A549 treated with AZD9567 at 1 μM for 4 hours (cell line): Measurements from ENCODE around the gene PAK4. TPM values are rescaled to one million over a fixed set of nuclear protein-coding genes. Genes with fewer than 3 reads are reported as not detected.

Experiments used
- total RNA-seq: library from RNA; stranded (reverse); fragments of 200-300 nt; extraction: Qiagen RNA extraction; gene quantifications from 5 replicates; pipeline ENCODE4 v1.2.3, GENCODE V29; 2022; ENCODE audit not compliant: insufficient read depth

PAK4 gene
- total RNA-seq: 88.0 to 108 TPM (median 104 TPM) in 5 replicates

GRCh38 chr19:39125554-39126311 lies at the start of gene PAK4:
Gene PAK4 (plus strand): TSS chr19:39125786. CDS start chr19:39169554, 43,768 bp downstream.

DNA sequence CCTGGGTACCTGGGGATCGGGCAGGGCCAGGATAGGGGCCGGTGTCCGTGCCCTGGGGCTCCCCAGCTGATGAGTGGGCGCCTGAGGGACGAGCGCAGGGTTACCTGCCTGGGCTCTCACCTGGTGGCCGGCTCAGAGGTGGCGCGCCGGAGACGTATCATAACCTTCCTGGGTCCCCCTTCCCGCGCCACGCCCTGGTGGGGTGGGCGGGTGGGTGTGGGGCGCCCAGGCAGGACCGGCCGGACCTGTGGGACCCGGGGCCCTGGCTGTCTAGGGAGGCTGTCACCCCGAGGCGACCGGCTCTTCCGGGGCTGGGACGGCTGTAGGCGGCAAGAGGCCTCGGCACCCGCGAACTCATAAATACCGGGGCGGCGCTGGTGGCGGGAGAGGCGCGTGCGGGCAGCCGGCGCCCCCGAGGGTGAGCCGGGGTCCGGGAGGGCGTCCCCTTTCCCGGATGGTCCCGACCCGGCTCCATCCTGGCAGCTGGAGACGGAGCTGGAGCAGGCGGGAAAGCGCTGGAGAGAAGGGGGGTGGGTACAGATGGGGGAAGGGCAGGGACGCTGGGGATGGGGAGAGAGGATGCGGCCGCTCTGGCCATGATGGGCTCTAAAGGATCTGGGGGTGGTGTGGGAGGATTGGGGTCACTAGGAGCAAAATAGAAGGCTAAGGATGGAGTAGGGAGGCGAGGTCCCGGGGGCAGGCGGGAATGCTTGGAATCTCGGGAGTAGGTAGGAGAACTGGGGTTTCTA lies 41.4 kb upstream of the PAK4 start, which contains the start of gene ACP7:
TSS of gene ACP7 (plus strand) at position 386 of the 749 bp plus-strand sequence. CDS start 902 bp downstream, outside the sequence.

DNA sequence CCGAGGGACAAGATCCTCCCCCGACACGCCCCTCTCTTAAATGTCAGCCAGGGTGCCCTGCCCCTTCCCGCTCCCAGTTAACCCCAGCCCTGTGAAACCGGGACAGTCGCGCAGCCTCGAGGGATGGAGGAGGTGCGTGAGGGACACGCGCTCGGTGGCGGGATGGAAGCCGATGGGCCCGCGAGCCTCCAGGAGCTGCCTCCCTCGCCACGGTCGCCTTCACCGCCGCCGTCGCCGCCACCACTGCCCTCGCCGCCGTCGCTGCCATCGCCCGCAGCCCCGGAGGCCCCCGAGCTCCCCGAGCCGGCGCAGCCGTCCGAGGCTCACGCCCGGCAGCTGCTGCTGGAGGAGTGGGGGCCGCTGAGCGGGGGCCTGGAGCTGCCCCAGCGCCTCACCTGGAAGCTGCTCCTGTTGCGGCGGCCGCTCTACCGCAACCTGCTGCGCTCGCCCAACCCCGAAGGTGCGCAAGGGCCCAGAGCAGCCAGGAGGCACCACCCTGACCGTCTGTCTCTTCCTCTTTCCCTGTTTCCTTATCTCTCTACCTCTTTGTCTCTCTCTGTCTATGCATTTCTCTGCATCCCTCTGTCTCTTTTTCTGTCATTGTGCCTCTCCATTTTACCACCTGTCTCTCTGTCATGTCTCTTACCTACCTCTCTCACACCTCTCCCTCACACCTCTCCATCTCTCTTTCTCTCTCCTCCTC lies 71.4 kb downstream of the PAK4 start, which contains the start of gene NCCRP1:
TSS of gene NCCRP1 (plus strand) at position 105 of the 703 bp plus-strand sequence. CDS start at position 124, 19 bp downstream.

GRCh38 chr19:39203372-39204341 lies 78.1 kb downstream of the PAK4 start, which contains the start of gene SYCN:
Gene SYCN (minus strand): TSS chr19:39204263. CDS start chr19:39204254, 9 bp downstream.

Other genes with a start within 250 kb of the PAK4 start
- gene RINL, start 247.5 kb upstream of the PAK4 start, total RNA-seq: 1.6 to 10.9 TPM (median 2.5 TPM) in 5 replicates
- gene SIRT2, start 226.2 kb upstream of the PAK4 start, total RNA-seq: 35.3 to 38.9 TPM (median 36.2 TPM) in 5 replicates
- 67.2 to 126 TPM (median 97.7 TPM) in 5 replicates for gene NFKBIB, start 225.8 kb upstream of the PAK4 start, total RNA-seq
- 0.72 to 1.1 TPM (median 0.89 TPM) in 4 of 5 replicates, not detected in the other for gene CCER2, start 213.6 kb upstream of the PAK4 start, total RNA-seq
- gene SARS2, start 195.0 kb upstream of the PAK4 start, total RNA-seq: 56.5 to 71.5 TPM (median 60.9 TPM) in 5 replicates
- gene MRPS12, start 194.8 kb upstream of the PAK4 start, total RNA-seq: 240 to 311 TPM (median 272 TPM) in 5 replicates
- gene FBXO17, start 150.0 kb upstream of the PAK4 start, total RNA-seq: 51.9 to 84.2 TPM (median 80.0 TPM) in 5 replicates
- gene FBXO27, start 93.2 kb upstream of the PAK4 start, total RNA-seq: 3.0 to 6.9 TPM (median 3.8 TPM) in 5 replicates
- 0.03 to 0.07 TPM (median 0.05 TPM) in 3 of 5 replicates, not detected in the others for gene ACP7, start 41.4 kb upstream of the PAK4 start, total RNA-seq
- 1.3 to 2.1 TPM (median 1.4 TPM) in 5 replicates for gene NCCRP1, start 71.2 kb downstream of the PAK4 start, total RNA-seq
- not detected in 5 replicates for gene SYCN, start 78.5 kb downstream of the PAK4 start, total RNA-seq
- gene IFNL3, start 119.2 kb downstream of the PAK4 start, total RNA-seq: not detected in 5 replicates
- 0.06 TPM in 1 of 5 replicates, not detected in the others for gene IFNL4, start 123.1 kb downstream of the PAK4 start, total RNA-seq
- not detected in 5 replicates for gene IFNL2, start 142.6 kb downstream of the PAK4 start, total RNA-seq
- gene IFNL1, start 170.6 kb downstream of the PAK4 start, total RNA-seq: 0.13 to 0.16 TPM in 2 of 5 replicates, not detected in the others
- 5.9 to 10.7 TPM (median 8.9 TPM) in 5 replicates for gene LRFN1, start 195.1 kb downstream of the PAK4 start, total RNA-seq
- gene GMFG, start 210.3 kb downstream of the PAK4 start, total RNA-seq: 0.45 to 0.82 TPM (median 0.62 TPM) in 3 of 5 replicates, not detected in the others
- gene SAMD4B, start 216.6 kb downstream of the PAK4 start, total RNA-seq: 115 to 174 TPM (median 166 TPM) in 5 replicates